HG02943 (cell line): ENCODE data around the gene DNMT3A.

Experiments
- ATAC-seq: cut with Tn5 transposase; IDR thresholded peaks from one replicate; pipeline ENCODE4 v1.9.1; 2021; ENCODE audit warnings: mild to moderate bottlenecking, low read depth, moderate library complexity; ENCODE audit not compliant: unreplicated experiment

DNMT3A gene

DNA sequence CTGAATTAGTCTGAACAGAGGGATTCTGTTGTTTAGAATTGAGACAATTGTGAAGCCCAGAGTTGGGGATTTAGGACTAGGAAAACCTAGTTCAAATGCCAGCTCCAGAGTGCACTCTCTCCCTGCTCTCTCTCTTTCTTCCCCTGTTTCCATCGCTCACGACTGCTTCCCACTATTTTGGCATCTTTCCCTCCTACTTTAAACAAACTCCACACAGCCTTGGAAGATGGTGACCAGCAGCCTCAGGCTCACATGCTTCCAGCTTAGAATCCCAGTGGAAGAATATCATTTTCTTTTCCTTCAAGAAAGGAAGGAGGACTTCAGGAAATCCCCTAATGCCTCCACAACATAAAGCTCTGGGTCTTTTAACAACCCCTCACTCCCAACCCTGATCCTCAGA lies 6.1 kb upstream of the DNMT3A start:
- ATAC-seq: no peak

DNA sequence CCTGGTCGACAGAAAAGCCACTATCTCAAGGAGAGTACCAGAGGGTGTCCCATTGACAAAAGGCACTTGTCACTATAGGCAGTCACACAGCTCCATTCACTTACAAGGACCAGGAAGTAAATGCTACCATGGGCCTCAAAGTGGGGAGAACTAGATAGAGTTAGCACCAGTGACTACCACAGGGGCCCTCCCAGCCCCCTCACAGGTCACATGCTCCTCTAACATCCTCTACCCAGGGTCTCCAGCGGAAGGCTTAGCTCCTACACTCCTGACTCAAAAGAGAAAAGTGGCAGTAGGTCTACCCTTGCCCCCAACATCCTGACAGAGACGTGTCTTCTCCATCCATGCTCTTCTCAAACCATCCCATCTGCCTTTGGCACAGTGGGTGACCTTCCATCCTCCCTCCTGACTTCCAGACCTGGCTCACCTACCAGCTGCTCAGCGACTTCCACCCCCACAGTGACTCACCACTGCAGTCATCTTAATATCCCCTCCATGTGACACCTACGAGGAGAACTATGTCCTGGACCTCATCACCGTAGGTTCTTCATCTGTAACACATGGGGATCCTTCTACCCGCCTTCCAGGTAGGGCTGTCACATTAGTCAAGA lies 5.6 kb upstream of the DNMT3A start:
- ATAC-seq: no peak

DNA sequence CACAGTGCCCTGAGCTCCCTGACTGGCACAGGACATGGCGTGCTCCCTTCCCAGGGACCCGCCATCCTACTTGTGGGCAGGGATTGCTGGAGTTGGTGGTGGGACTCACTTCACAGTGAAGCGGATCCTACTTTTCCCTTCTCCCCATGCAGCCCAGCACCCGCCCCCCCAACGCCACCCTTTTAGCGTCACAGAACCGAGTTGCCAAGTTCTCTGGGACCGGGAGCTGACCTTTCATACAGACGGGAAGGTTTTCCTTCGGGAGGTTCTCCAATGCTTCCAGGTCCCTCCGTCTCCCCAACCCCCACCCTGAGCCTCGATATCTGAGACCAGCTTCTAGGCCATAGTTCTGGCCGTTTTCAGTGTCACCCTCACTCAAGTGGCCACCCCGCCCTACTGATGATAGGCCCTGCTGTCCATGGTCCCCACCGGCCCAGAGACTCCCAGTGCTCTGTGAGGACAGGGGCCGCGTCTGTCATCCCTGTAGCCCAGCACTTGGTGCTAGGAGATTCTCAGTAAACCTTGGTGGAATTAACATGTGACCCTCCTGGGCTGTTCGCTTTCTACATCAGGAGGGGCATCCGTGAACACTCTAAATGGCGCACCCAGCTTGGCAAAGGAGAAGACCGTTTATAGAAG lies 1.6 kb upstream of the DNMT3A start:
- ATAC-seq: no peak

DNA sequence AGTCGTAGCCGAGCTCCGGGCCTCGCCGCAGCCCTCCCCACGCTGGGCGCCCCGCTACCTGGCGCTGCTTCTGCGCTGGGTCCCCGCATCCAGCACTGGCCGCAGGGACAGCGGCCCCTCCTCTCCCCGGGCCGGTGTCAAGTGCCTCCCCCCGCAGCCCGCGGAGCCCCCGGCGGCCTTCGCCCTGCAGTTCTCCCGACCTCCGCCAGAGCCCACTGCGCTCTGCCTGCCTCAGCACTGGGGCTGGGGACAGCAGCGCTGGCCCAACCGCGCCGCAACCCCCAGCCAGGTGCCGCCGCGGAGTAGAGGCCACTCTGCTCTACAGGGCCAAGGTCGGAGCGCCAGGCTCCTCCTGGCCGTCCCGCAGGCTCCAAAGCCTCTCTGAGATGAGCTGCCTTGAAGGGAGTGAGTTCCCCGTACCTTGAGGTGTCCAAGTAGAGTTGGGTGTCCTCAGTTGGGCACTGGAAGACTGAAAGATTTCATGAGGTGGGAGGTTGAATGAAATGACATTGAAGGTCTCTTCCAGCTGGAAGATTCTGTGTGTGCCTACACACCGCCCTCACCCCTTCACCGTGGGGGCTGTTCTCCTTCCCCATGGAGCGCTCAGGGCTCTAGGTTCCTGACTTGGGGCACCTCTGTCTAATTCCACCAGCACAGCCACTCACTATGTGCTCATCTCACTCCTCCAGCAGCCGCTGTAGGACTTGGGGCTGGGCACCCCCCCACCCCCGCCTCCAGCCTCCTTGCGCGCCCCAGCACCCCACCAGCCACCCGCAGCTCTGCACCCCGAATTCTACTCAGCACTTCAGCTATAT lies 854 bp upstream of the DNMT3A start:
- peak; percentile 74 for ATAC-seq

DNA sequence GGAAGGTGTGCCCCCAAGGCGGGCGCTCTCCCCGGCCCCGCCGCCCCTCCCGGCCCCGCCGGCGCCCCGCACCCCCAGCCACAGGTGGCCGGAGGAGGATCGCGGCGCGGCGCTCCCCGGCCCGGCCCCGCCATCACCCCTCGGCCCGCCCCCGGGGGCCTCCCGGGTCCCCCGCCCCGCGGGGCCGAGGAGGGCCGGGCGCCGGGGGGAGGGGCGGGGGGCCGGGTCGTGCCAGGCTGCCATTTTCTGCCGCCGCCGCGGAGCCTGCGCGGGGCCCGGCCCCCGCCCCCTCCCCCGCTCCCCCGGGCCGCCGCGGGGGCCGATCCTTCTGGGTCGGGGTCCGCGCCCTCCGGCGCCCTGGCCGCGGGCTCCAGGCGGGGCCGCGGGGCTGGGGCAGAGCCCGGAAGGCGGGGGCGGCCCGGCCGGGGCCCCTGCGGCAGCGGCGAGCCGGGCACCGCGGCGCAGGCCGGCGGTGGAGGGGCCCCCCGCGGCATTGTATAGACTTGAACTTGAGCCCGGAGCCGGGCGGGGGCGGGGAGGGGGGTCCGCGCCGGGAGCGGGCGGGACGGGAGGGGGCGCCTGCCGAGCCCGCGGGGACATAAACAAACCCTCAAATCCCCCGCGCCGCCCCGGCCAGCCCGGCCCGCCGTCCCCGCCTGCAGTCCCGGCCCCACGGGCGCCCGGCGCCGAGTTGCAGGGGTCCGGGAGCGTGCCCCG lies 556 bp downstream of the DNMT3A start:
- ATAC-seq: peak; percentile 19

DNA sequence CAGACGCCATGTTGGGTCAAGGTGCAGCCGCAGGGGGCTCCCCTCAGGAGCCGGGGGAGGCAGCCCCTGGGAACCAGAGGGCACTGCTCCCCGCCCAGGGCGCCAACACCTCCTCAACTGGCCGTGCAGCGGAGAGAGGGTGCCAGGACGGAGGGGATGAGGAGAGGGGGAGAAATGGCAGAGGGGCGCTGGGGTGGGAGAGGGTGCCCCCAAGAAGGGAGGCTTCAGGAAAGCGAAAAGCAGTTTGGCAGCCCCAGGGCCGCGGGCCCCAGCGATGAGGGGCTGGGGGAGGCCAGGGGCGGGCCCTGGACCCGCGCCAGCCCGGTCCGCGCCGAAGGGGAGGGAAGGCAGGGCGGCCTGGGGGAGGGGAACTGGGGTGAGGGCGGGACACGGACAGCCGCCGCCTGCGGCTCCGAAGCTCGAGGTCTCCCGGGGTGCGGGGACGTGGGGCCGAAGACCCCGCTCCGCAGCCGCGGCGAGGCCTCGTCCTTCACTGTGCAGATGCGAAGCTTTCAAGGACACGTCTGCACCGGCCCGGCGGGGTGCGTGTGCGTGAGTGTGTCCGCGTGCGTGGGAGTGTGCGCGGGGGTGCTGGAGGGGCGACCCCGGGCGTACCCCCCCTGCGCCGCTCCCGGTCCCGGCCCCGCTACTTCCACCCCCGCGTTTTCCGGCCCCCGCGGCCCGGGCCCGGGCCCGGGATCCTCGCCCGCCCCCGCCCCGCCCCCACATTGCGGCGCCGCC lies 1.4 kb downstream of the DNMT3A start:
- no peak for ATAC-seq

DNA sequence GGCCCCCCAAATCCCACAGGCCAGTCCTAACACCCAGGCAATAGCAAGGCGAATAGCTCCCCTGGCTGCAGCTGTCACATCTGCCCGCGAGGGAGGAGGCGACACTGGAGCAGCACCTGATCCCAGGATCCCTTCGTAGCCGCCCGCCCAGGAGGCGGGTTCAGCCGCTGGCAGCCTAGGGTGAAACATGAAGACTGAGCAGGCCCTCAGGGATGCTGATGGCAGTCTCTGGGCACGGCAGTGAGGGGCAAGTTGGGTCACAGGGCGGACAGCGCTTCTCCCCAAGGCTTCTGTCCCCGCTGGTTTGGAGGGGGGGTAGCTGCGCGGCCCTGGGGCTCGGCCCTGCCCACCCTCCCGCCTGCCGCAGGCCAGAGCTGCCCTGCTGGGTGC lies 1.9 kb downstream of the DNMT3A start:
- ATAC-seq: no peak

DNA sequence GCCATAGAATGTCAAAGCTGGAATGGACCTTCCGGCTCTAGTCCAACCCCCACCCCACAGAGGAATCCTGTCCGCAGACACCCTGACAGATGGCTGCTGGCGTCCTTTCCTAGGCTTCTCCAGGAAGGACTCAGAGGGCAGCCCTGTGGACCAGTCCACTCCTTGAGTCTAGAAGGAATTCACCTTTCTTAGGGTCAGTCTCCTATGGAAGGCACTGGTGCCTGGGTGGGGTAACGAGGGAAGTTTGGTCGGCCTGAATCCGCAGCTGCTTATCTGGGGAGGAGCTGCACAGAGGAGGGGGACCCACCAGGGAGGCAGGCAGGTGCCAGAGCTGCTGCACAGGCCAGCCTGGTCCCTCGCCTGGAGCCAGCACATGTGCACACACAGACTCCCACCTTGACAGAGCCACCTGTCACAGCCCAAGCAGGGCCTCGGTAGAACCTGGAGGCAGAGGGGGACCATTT lies 2.5 kb downstream of the DNMT3A start:
- no peak for ATAC-seq

DNA sequence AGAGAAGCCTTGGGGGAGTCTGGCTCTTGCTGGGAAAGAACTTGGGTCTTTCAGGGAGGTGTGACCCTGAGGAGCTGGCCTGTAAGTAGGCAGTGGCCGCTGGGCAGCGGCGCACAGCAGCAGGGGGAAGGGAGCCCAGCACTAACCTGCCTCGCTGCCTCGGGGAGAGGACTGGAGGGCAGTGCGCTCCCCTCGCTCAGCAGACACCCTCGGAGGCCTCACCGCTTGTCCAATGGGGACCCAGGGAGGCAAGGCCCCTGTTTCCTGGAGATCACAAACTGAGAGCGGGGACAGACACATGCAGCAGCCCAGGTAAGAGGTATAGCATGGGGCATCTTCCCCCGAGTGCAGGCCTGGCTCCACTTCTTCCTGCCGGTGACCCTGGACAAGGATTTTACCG lies 3.3 kb downstream of the DNMT3A start:
- no peak for ATAC-seq

DNA sequence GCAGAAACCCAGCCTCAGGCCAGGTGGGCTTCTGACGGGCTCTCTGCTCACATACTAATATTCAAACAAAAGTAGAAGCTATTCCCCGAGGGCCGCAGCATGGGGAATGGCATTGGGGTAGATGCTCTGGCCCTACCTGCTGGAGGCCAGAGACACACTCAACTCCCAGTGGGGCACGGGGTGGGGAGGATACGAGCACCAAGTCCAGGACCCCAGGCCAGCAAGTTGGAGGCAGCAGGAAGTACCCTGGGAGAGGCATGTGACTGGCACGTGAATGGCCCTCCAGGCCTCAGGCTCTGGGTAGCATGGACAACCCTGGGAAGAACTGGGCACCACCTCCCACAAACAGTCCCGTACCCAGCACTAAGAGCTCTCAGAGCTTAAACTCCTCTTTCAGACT lies 3.8 kb downstream of the DNMT3A start:
- ATAC-seq: no peak

DNA sequence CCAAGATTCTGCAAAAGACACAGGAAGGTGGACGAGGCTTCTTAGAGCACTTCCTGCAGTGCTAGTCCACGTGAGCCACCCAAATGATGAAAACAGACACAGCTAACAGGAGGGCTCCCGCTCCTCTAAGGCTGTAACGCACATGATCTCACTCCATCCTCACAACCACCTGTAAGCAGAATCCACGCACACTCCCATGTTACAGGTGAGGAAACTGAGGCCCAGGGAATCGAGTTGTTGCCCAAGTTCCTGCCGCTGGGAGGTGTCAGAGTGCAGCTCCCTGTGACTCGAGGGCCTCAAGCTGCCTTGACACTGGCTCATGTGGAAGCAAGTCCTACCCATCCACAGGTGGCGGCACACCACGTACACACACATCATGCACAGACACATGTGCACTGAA lies 4.4 kb downstream of the DNMT3A start:
- ATAC-seq: no peak

DNA sequence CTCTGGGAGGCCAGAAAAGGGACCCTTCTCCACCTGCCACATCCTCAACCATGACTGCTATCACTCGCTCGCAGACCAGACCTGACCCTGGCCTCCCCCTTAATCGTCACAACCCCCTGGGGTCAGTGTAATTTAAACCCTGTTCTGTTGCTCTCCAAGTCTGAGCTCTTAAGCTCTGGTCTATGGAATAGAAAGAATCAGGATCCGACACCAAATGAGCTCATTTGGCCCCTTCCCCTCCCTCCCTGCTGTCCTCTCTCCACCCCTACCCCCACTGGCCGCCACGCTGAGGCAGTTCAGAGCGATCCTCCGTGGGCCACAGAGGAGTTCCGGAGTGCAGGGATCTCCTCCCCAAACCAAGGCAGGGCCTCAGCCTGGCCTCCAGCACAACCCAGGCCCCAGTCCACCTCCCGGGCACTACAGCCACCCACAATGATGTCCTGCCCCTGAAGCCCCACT lies 5.3 kb downstream of the DNMT3A start:
- no peak for ATAC-seq

DNA sequence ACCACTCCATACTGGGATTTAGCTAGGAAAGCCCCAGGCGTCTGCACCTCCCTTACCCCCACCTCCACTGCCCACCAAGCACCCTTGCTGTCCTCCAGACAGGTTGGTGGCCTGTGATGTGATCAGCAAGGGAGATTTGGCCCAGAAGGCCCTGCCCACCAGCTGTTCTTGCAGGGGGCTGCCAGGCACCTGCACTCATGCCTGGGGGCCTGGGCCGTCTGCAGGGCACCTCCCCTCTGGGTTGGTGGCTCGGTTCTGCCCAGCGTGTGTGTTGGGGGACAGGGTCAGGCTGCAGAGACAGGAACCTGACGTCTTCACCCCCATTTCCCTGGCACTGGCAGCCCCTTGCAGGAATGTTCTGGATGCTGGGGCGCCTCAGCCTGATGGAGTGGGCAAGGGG lies 5.8 kb downstream of the DNMT3A start:
- ATAC-seq: no peak

DNA sequence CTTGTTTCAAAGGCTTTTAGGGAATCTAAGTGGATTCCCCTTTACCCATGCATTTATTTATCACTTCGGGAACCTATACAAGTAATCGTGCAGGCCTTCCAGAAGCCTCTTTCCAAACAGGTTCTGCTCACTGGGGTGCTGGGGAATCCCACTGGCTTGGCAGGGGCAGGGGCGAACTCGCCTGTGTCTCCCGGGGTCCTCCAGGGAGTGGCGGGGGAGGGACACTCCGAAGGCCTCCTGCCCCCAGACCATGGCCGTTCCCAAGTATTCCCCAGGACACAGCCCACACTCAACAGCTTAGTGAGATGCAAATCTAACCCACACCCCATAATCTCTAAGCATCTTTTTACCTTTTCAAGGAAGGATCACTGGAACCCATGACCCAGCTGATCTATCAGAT lies 6.5 kb downstream of the DNMT3A start:
- ATAC-seq: no peak

DNA sequence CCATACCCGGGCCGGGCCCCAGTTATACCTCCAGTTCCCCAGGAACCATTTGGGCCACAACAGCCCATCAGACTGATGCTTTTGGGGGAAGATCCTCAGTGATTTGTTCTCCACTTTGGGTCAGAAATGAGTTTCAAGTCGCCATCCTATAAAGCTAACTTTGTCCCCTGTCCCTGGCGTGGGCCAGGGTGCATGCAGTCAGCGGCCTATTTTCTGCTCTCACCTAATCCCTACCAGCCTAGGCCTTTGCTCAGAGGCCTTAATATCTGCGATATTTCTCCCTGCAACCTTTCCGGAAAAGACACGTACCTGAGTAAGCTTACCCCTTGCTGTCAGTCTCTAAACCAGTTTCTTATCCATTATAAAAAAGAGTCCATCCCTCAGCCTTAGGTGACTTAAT lies 7.2 kb downstream of the DNMT3A start:
- no peak for ATAC-seq

DNA sequence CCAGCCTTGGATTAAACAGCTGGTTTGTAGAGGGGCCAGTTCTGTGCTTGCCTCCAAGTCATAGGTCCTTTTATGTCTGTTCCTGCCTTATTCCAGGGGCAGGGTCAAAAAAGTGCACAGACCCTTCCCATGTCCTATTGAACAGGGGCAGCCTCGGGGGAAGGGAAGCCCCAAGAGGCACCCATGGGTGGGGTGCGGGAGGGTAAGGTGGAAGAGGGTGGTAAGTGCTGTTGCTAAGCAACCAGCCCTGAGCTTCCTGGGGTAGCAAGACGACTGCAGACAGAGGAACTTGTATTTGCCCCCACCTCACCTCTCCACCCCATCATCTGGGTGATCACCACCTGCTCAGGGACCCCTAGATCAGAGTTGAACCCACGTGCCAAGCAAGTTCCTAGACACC lies 7.7 kb downstream of the DNMT3A start:
- ATAC-seq: no peak

DNA sequence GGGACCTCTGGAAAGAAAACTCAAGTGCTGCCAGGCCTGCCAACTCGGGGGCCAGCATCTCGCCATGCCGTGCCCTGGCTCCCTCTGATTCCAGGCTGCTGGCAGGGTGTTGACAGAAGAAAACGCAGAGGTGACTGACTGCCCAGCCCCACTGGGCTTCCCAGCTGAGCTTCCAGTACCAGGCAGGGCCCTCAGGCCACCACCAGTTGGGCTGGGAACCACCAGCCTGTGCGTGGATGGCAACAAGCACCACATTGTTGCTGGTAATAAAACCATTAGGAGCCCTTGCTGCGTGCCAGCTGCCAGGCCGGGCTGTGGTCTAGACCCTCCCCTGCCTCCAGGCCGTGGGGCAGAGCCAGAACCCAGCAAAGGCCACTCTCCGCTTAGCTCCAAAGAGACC lies 9.2 kb downstream of the DNMT3A start:
- no peak for ATAC-seq

DNA sequence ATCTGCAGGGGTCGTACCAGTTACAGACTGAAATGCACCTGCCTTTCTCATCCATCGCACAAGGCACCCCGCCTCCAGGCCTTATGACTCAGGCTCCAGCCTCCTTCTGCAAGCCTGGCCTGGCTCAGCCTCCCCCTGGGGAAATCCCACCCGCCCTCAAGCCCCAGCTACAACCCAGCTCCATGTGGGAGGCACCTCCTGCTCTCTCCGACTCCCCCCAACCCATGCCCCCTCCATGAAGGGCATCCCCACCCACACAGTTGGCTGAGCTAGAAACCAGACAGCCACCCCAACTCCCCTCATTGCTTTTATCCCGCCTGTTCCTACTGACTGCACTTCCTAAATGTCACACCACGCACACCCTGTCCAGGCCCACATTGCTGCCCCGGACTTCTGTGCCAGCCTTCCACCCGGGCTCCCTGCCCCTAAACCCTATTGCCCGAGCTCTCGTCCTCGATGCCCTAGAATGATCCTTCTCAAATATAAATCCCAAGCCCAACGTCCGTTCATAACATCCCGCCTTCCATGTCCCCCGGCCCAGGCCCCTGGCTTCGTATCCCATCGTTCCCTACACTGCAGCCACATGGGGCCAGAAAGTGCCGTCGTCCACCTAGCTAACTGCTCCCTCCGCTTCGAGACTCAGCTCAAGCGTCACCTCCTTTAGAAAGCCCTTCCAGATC lies 9.9 kb downstream of the DNMT3A start:
- no peak for ATAC-seq

DNA sequence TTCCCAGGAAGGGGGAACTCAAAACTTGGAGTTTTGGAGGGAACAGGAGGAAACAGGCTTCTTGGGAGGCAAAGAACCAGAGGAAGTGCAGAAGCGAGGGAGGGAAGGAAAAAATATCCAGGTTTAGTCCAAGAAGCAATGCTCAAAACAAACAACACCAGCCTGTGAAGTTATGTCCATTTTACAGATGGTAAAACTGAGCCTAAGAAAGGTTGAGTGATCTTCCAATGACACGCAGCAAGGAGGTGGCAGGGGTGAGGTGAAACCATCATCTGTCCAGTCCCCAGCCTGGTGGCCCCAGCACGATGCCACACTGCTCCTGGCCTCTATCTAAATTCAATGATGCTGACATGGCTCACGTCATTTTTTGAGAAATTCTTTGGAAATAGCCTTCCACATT lies 10.8 kb downstream of the DNMT3A start:
- ATAC-seq: no peak

DNA sequence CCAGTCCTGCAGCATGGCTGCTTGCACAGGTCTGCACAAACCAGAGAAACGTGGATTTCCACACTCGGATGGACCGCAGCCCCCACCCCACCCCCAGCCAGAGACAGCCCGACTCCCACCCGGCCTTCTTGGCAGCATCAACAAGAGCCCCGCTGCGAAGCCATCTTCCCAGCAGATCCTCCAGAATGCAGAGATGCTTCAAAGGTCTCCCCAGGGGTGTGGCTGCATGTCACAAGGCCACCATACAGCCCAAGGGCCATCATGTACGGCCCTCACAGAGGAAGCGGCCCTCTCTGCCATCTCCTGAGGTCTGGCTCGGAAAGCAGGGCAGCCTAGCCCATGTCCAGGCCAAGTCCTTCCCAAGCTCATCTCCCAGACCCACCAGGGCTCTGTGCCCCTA lies 11.5 kb downstream of the DNMT3A start:
- ATAC-seq: no peak
